K562 (cell line): ENCODE data around the gene FDX2. TPM values are rescaled to one million over a fixed set of nuclear protein-coding genes. Genes with fewer than 3 reads are reported as not detected.

Source experiments
- BCOR ChIP-seq: fragments of 450-650 bp; IDR thresholded peaks from 2 replicates; pipeline ENCODE4 v1.6.1; 2016
- HCFC1 ChIP-seq: IDR thresholded peaks from 2 replicates; pipeline ENCODE4 v1.6.1; 2012; ENCODE audit warnings: low read depth, low read length, improper control_type of control experiment
- MBD2 ChIP-seq: sonication (generic); IDR thresholded peaks from 2 replicates; pipeline ENCODE4 v1.6.1; 2016; ENCODE audit warnings: low read depth, borderline replicate concordance
- NR1H2 ChIP-seq: sonication (generic); formaldehyde crosslinking; IDR thresholded peaks from 2 replicates; pipeline ENCODE4 v1.4.0; 2020; ENCODE audit warnings: mild to moderate bottlenecking, missing genetic modification reagents
- POLR2B ChIP-seq: fragments of 450-650 bp; IDR thresholded peaks from 2 replicates; pipeline ENCODE4 v1.6.1; 2018; ENCODE audit warnings: low read depth; ENCODE audit not compliant: partially characterized antibody
- RBBP5 ChIP-seq: fragments of 200-600 bp; sonication (generic); IDR thresholded peaks from 2 replicates; pipeline ENCODE4 v1.6.1; 2012; ENCODE audit warnings: borderline replicate concordance, mild to moderate bottlenecking, low read length, control low read depth, inconsistent platforms; ENCODE audit not compliant: insufficient read depth, poor library complexity, severe bottlenecking
- RCOR1 ChIP-seq, 2 experiments: IDR thresholded peaks; 2 replicates each; pipeline ENCODE4 v1.6.1; 2012; ENCODE audit warnings: low read depth in 2 of 2, low read length in 2 of 2, borderline replicate concordance in 1 of 2, improper control_type of control experiment in 1 of 2
- SIN3A ChIP-seq, 2 experiments: fragments of 150-350 bp in 1 of 2; IDR thresholded peaks; 2 replicates each; pipeline ENCODE4 v1.6.1; 2011 to 2016; ENCODE audit warnings: borderline replicate concordance in 2 of 2, low read depth in 2 of 2, low read length in 2 of 2, mild to moderate bottlenecking in 2 of 2, moderate library complexity in 2 of 2; ENCODE audit not compliant: control insufficient read depth in 1 of 2
- SIN3B ChIP-seq: fragments of 450-650 bp; IDR thresholded peaks from 2 replicates; pipeline ENCODE4 v1.6.1; 2017; ENCODE audit warnings: low read depth, mild to moderate bottlenecking, moderate library complexity
- polyA plus RNA-seq, 8 experiments: library from polyadenylated mRNA; depleted of rRNA in 4 of 8; stranded (reverse) in 5 of 8; unstranded in 3 of 8; fragments of >200 nt; fragmentation: Nextera tagmentation in 2 of 8; fragmentation: Illumina TruSeq in 1 of 8; extraction: Ambion mirVana in 2 of 8; extraction: Trizol in 1 of 8; gene quantifications; 2 replicates each; pipeline versions ENCODE4 v1.2.1 to v1.2.3, GENCODE V29; 2011 to 2014; ENCODE audit warnings: inconsistent platforms in 1 of 8, missing spikeins in 1 of 8
- total RNA-seq, 7 experiments: library from RNA; depleted of rRNA in 6 of 7; stranded (reverse); fragments of >200 nt in 6 of 7; fragmentation: Illumina TruSeq in 2 of 7; extraction: Trizol in 2 of 7; gene quantifications; 2 replicates each; pipeline versions ENCODE4 v1.2.1 to v1.2.3, GENCODE V29; 2011 to 2021; ENCODE audit warnings: low replicate concordance in 1 of 7
- TF ChIP-seq, protein P1 (sequence below), 2 experiments: fragments of 250-450 bp in 1 of 2; fragments of 450-650 bp in 1 of 2; sonication (Bioruptor Pico) in 1 of 2; IDR thresholded peaks; 2 replicates each; pipeline versions ENCODE4 v1.6.1 to v1.8.0; 2016 to 2021; ENCODE audit warnings: mild to moderate bottlenecking in 2 of 2, moderate library complexity in 2 of 2, missing compliant biosample characterization in 1 of 2, missing genetic modification characterization in 1 of 2
- TF ChIP-seq, protein P2 (sequence below): fragments of 450-650 bp; IDR thresholded peaks from 2 replicates; pipeline ENCODE4 v1.7.1; 2018; ENCODE audit warnings: mild to moderate bottlenecking, low read depth; ENCODE audit not compliant: partially characterized antibody

Gene FDX2
- total and polyA plus RNA-seq, 9 of the 15 experiments (the other 6 are each of a cell fraction or from before 2014, with no cell fraction given), result 2.5 to 49.8 (median 29.7) TPM

GRCh38 chr19:10315335-10316214, at the start of gene FDX2 (continued):
- TF ChIP-seq RCOR1 (IDR thresholded peaks at IDR 0.05; ENCODE audit: borderline replicate concordance in 1 of 2, low read depth in 2 of 2, low read length in 2 of 2) (0 out of 4 replicates have a peak, but pooled peaks of 1 of the 2 experiments have one; percentile 11), BCOR (no peak), RBBP5 (peak; percentile 86), NR1H2 (CRISPR knock-in tag) (0 out of 2 replicates have a peak, but pooled peaks have one; percentile 42), MBD2 (0 out of 2 replicates have a peak, but pooled peaks have one; percentile 38), POLR2B (peak; percentile 73), HCFC1 (peak; percentile 77), SIN3A (IDR thresholded peaks at IDR 0.05; ENCODE audit: borderline replicate concordance in 2 of 2, control insufficient read depth in 1 of 2, low read depth in 2 of 2, low read length in 2 of 2) (peak; percentile 97 to 99), SIN3B (peak; percentile 93)
- TF ChIP-seq, protein P1, sequence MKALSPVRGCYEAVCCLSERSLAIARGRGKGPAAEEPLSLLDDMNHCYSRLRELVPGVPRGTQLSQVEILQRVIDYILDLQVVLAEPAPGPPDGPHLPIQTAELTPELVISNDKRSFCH (CRISPR knock-in tag; IDR thresholded peaks at IDR 0.05), result no peak
- TF ChIP-seq, protein P1 (tag; IDR thresholded peaks at IDR 0.05), result no peak
- TF ChIP-seq, protein P2, sequence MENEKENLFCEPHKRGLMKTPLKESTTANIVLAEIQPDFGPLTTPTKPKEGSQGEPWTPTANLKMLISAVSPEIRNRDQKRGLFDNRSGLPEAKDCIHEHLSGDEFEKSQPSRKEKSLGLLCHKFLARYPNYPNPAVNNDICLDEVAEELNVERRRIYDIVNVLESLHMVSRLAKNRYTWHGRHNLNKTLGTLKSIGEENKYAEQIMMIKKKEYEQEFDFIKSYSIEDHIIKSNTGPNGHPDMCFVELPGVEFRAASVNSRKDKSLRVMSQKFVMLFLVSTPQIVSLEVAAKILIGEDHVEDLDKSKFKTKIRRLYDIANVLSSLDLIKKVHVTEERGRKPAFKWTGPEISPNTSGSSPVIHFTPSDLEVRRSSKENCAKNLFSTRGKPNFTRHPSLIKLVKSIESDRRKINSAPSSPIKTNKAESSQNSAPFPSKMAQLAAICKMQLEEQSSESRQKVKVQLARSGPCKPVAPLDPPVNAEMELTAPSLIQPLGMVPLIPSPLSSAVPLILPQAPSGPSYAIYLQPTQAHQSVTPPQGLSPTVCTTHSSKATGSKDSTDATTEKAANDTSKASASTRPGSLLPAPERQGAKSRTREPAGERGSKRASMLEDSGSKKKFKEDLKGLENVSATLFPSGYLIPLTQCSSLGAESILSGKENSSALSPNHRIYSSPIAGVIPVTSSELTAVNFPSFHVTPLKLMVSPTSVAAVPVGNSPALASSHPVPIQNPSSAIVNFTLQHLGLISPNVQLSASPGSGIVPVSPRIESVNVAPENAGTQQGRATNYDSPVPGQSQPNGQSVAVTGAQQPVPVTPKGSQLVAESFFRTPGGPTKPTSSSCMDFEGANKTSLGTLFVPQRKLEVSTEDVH, result peak; percentile 43
